ENCODE data around the gene CALM3. TPM values are rescaled to one million over a fixed set of nuclear protein-coding genes. Genes with fewer than 3 reads are reported as not detected.

CALM3 gene
- polyA plus RNA-seq, 3 donors: 165 to 240 (median 177) TPM

DNA sequence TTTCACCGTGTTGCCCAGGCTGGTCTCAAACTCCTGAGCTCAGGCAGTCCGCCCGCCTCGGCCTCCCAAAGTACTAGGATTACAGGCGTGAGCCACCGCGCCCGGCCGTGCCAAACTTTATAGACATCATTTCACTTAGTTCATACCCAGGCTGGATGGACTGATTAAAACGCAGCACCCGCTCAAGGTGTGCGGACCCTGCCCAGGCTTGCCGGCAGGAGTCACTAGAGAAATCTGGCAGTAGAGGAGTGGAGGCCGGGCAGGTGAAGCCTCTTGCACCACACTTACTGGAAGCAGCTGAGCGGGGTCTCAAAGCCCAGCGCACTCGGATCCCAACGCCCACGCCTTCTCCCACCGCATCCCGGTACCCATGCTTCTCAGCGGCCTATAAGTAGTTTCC is 12.4 kb downstream of the CALM3 start:
- Histone ChIP-seq H4K20me1 (ENCODE audit: insufficient read depth, low read length) (peaks cover 19% of the 10 kb centered on the region), H3K27ac (ENCODE audit: low read depth in 1 of 2, low read length in 2 of 2) (no peak overlapping the region), H3K4me1 (ENCODE audit: control insufficient read depth in 1 of 2, insufficient read depth in 2 of 2, low read length in 2 of 2) (peaks cover 42 to 43% of the 10 kb centered on the region in 2 donors), H3K27me3 (ENCODE audit: control insufficient read depth in 2 of 2, insufficient read depth in 2 of 2, low read length in 2 of 2) (peaks cover 0 to 24% of the 10 kb centered on the region in 2 donors), H3K9ac (ENCODE audit: insufficient read depth, low read length, poor library complexity, severe bottlenecking) (no peak overlapping the region), H3K4me2 (replicated peaks; ENCODE audit: extremely low read depth, low read length, poor library complexity, severe bottlenecking) (no peak overlapping the region), H3K9me3 (replicated peaks in 1 of 2; ENCODE audit: control insufficient read depth in 1 of 2, insufficient read depth in 1 of 2, low read length in 2 of 2) (no peaks in the 10 kb centered on the region), H3K79me2 (ENCODE audit: insufficient read depth, low read length) (no peaks in the 10 kb centered on the region), H2AFZ (ENCODE audit: insufficient read depth, low read depth, low read length, poor library complexity, severe bottlenecking) (no peak overlapping the region), H3K4me3 (replicated peaks in 1 of 3; ENCODE audit: low read depth in 2 of 3, low read length in 3 of 3) (no peak overlapping the region), H3K36me3 (replicated peaks in 1 of 2; ENCODE audit: control insufficient read depth in 1 of 2, insufficient read depth in 2 of 2, low read length in 2 of 2) (peaks cover 17% of the 10 kb centered on the region in 2 donors)
- Mint-ChIP-seq H3K27me3 (ENCODE audit: low read depth in 3 of 3) (peaks cover 28 to 48% (median 42%) of the 10 kb centered on the region in 3 donors), H3K4me3 (peak overlapping the region in 1 of 2 donors; percentile 65), H3K36me3 (peaks cover 25 to 31% of the 10 kb centered on the region in 2 donors), H3K4me1 (peaks cover 45% of the 10 kb centered on the region), H3K27ac (no peak overlapping the region), H3K9me3 (peaks cover 0 to 3% (median 0%) of the 10 kb centered on the region in 7 donors)
- no peak for DNase-seq
- TF ChIP-seq, protein P1, sequence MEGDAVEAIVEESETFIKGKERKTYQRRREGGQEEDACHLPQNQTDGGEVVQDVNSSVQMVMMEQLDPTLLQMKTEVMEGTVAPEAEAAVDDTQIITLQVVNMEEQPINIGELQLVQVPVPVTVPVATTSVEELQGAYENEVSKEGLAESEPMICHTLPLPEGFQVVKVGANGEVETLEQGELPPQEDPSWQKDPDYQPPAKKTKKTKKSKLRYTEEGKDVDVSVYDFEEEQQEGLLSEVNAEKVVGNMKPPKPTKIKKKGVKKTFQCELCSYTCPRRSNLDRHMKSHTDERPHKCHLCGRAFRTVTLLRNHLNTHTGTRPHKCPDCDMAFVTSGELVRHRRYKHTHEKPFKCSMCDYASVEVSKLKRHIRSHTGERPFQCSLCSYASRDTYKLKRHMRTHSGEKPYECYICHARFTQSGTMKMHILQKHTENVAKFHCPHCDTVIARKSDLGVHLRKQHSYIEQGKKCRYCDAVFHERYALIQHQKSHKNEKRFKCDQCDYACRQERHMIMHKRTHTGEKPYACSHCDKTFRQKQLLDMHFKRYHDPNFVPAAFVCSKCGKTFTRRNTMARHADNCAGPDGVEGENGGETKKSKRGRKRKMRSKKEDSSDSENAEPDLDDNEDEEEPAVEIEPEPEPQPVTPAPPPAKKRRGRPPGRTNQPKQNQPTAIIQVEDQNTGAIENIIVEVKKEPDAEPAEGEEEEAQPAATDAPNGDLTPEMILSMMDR (IDR thresholded peaks at IDR 0.05): no peak
- intact Hi-C loops (cut with micrococcal nuclease): loop anchor here in 1 of 2 donors (5.0 to 10.0 kb wide), 2 partner anchors 49 to 101 kb away; partner anchors contain the start of genes DACT3 and PRKD2
- WGBS (ENCODE audit: insufficient coverage): 94% methylated on average over 11 of the region's 22 CpGs

- DNase-seq: peak; percentile 73 to 81 (median 76)
- peak overlapping the region in 1 of 7 donors; percentile 47 for H3K27ac Mint-ChIP-seq
- TF ChIP-seq, protein P1 (IDR thresholded peaks at IDR 0.05): peak; percentile 89
Observed at GRCh38 chr19:46614114-46614722, 13.1 kb downstream of the CALM3 start.

More at GRCh38 chr19:46614114-46614722, 13.1 kb downstream of the CALM3 start:
- H3K9ac ChIP-seq (ENCODE audit: insufficient read depth, low read length, poor library complexity, severe bottlenecking): no peak overlapping the region
- intact Hi-C loops (cut with micrococcal nuclease): loop anchor here (1.0 to 10.0 kb wide), 3 partner anchors 48 to 101 kb away; partner anchors contain the start of genes DACT3 (in 1 of the 2) and PRKD2 (in 1 of the 2)
- no peaks in the 10 kb centered on the region for H3K9me3 ChIP-seq (replicated peaks in 1 of 2; ENCODE audit: control insufficient read depth in 1 of 2, insufficient read depth in 1 of 2, low read length in 2 of 2)
- peaks cover 10% of the 10 kb centered on the region in 2 donors for H3K36me3 ChIP-seq (replicated peaks in 1 of 2; ENCODE audit: control insufficient read depth in 1 of 2, insufficient read depth in 2 of 2, low read length in 2 of 2)
- H3K4me2 ChIP-seq (replicated peaks; ENCODE audit: extremely low read depth, low read length, poor library complexity, severe bottlenecking): no peak overlapping the region
- 0% methylated on average over 3 of the region's 12 CpGs for WGBS (ENCODE audit: insufficient coverage)
- H3K4me1 Mint-ChIP-seq: peaks cover 50% of the 10 kb centered on the region
- peaks cover 0 to 3% (median 0%) of the 10 kb centered on the region in 7 donors for H3K9me3 Mint-ChIP-seq
- H3K4me1 ChIP-seq (ENCODE audit: control insufficient read depth in 1 of 2, insufficient read depth in 2 of 2, low read length in 2 of 2): peaks cover 49 to 50% of the 10 kb centered on the region in 2 donors
- peaks cover 0 to 24% of the 10 kb centered on the region in 2 donors for H3K27me3 ChIP-seq (ENCODE audit: control insufficient read depth in 2 of 2, insufficient read depth in 2 of 2, low read length in 2 of 2)
- H3K4me3 ChIP-seq (replicated peaks in 1 of 3; ENCODE audit: low read depth in 2 of 3, low read length in 3 of 3): no peak overlapping the region
- H4K20me1 ChIP-seq (ENCODE audit: insufficient read depth, low read length): peaks cover 14% of the 10 kb centered on the region
- H3K79me2 ChIP-seq (ENCODE audit: insufficient read depth, low read length): no peaks in the 10 kb centered on the region
- H3K27me3 Mint-ChIP-seq (ENCODE audit: low read depth in 3 of 3): peaks cover 28 to 48% (median 39%) of the 10 kb centered on the region in 3 donors
- H3K36me3 Mint-ChIP-seq: peaks cover 18 to 24% of the 10 kb centered on the region in 2 donors
- no peak overlapping the region for H2AFZ ChIP-seq (ENCODE audit: insufficient read depth, low read depth, low read length, poor library complexity, severe bottlenecking)
- H3K27ac ChIP-seq (ENCODE audit: low read depth in 1 of 2, low read length in 2 of 2): no peak overlapping the region
- peak overlapping the region in 1 of 2 donors; percentile 65 for H3K4me3 Mint-ChIP-seq

All from CD14-positive monocyte (primary cell).